Esophagus muscularis mucosa (tissue), 3 donors: Measurements from ENCODE around the gene GTF3C4.

ENCODE experiments used
- CTCF ChIP-seq, 3 experiments: fragments of 200-600 bp in 2 of 3; fragments of 450-650 bp in 1 of 3; sonication (generic) in 2 of 3; IDR thresholded peaks; one replicate each; pipeline ENCODE4 v1.5.1; 2017 to 2019; ENCODE audit warnings: antibody characterized with exemption in 3 of 3, mild to moderate bottlenecking in 2 of 3, moderate library complexity in 1 of 3
- POLR2A ChIP-seq: fragments of 450-650 bp; IDR thresholded peaks from one replicate; pipeline ENCODE4 v1.6.1; 2017; ENCODE audit warnings: antibody characterized with exemption, moderate library complexity, mild to moderate bottlenecking, low read depth
- POLR2AphosphoS5 ChIP-seq, 2 donors: sonication (generic); formaldehyde crosslinking; IDR thresholded peaks; one replicate each; pipeline ENCODE4 v1.6.1; 2017; ENCODE audit warnings: antibody characterized with exemption in 2 of 2

GRCh38 chr9:132712753-132713152 is 42.5 kb downstream of the GTF3C4 start:
- TF ChIP-seq CTCF (IDR thresholded peaks at IDR 0.05) (no peak), POLR2A (no peak), POLR2AphosphoS5 (IDR thresholded peaks at IDR 0.05) (no peak)
